IMR-90 (cell line): Measurements from ENCODE around the gene USP31. TPM values are rescaled to one million over a fixed set of nuclear protein-coding genes. Genes with fewer than 3 reads are reported as not detected.

Source experiments
- ATAC-seq: fragments of 200-7000 bp; cut with Tn5 transposase; 2 replicates; pipeline ENCODE4 v1.9.1; 2020; ENCODE audit warnings: low read depth, mild to moderate bottlenecking, moderate library complexity
- BruUV-seq: library from RNA; stranded (reverse); fragments of 400-500 nt; replicated peaks from 2 replicates; lab custom pipeline; 2021; lab: Mats Ljungman, UMichigan
- CTCF ChIA-PET: fragments of 300-600 bp; formaldehyde crosslinking; extraction: SDS; loops from one replicate; lab custom pipeline; 2021; ENCODE audit warnings: antibody characterized with exemption; lab: Yijun Ruan, JAX
- POLR2A ChIA-PET: fragments of 300-600 bp; sonication (Branson Sonifier 250); formaldehyde crosslinking; loops from one replicate; lab custom pipeline; 2022; ENCODE audit warnings: antibody characterized with exemption; ENCODE audit not compliant: unreplicated experiment; lab: Charles Lee
- DNase-seq: peaks from one replicate; pipeline ENCODE4 v3.0.0; 2013
- H2AFZ ChIP-seq: replicated peaks from 2 replicates; pipeline ENCODE3; 2013; ENCODE audit warnings: low read length, mild to moderate bottlenecking; ENCODE audit not compliant: poor library complexity
- H2AK5ac ChIP-seq: 2 replicates; pipeline ENCODE4 v1.6.1; 2013; ENCODE audit warnings: low read depth, low read length, inconsistent platforms
- H2AK9ac ChIP-seq: replicated peaks from 2 replicates; pipeline ENCODE3; 2013; ENCODE audit warnings: mild to moderate bottlenecking, low read depth, low read length, moderate library complexity; ENCODE audit not compliant: poor library complexity
- H2BK120ac ChIP-seq: 2 replicates; pipeline ENCODE4 v1.6.1; 2013; ENCODE audit warnings: low read depth, low read length, inconsistent platforms
- H2BK15ac ChIP-seq: 3 replicates; pipeline ENCODE4 v1.6.1; 2013; ENCODE audit warnings: low read depth, low read length, inconsistent platforms
- H2BK20ac ChIP-seq: 2 replicates; pipeline ENCODE4 v1.6.1; 2013; ENCODE audit warnings: low read depth, mild to moderate bottlenecking, inconsistent platforms, low read length, moderate library complexity
- H2BK5ac ChIP-seq: 2 replicates; pipeline ENCODE4 v1.6.1; 2013; ENCODE audit warnings: mild to moderate bottlenecking, low read depth, low read length, inconsistent platforms; ENCODE audit not compliant: poor library complexity, severe bottlenecking
- H3K14ac ChIP-seq: replicated peaks from 2 replicates; pipeline ENCODE4 v1.6.1; 2013; ENCODE audit warnings: low read depth, low read length, inconsistent platforms
- H3K18ac ChIP-seq: 2 replicates; pipeline ENCODE4 v1.6.1; 2013; ENCODE audit warnings: low read depth, low read length, control low read depth
- H3K23ac ChIP-seq: 2 replicates; pipeline ENCODE4 v1.6.1; 2013; ENCODE audit warnings: low read depth, low read length, inconsistent platforms
- H3K27ac ChIP-seq: 2 replicates; pipeline ENCODE4 v1.5.1; 2013; ENCODE audit warnings: mild to moderate bottlenecking, control low read depth, low read length; ENCODE audit not compliant: insufficient read depth
- H3K27me3 ChIP-seq: 2 replicates; pipeline ENCODE4 v1.6.1; 2013; ENCODE audit warnings: low read length; ENCODE audit not compliant: control insufficient read depth, insufficient read depth
- H3K36me3 ChIP-seq: 2 replicates; pipeline ENCODE4 v1.6.1; 2013; ENCODE audit warnings: low read length, mixed read lengths; ENCODE audit not compliant: control insufficient read depth, insufficient read depth
- H3K4ac ChIP-seq: 2 replicates; pipeline ENCODE4 v1.6.1; 2013; ENCODE audit warnings: low read depth, low read length, inconsistent platforms
- H3K4me1 ChIP-seq: 2 replicates; pipeline ENCODE4 v1.6.1; 2013; ENCODE audit warnings: low read length, mixed read lengths; ENCODE audit not compliant: control insufficient read depth, insufficient read depth
- H3K4me2 ChIP-seq: 2 replicates; pipeline ENCODE4 v1.6.1; 2013; ENCODE audit warnings: low read depth, mild to moderate bottlenecking, control low read depth, low read length, moderate library complexity
- H3K4me3 ChIP-seq: 2 replicates; pipeline ENCODE4 v1.5.1; 2013; ENCODE audit warnings: low read depth, mild to moderate bottlenecking, control low read depth, low read length, moderate library complexity; ENCODE audit not compliant: insufficient read depth
- H3K56ac ChIP-seq: 2 replicates; pipeline ENCODE4 v1.6.1; 2013; ENCODE audit warnings: low read length, inconsistent platforms; ENCODE audit not compliant: insufficient read depth; ENCODE audit errors: extremely low read depth
- H3K79me1 ChIP-seq, 2 experiments: 2 replicates each; pipeline ENCODE4 v1.6.1; 2013; ENCODE audit warnings: low read length in 2 of 2, inconsistent platforms in 1 of 2, low read depth in 1 of 2
- H3K9ac ChIP-seq: 2 replicates; pipeline ENCODE4 v1.6.1; 2013; ENCODE audit warnings: low read depth, low read length, control low read depth
- H3K9me1 ChIP-seq: 2 replicates; pipeline ENCODE4 v1.6.1; 2013; ENCODE audit warnings: low read length, inconsistent platforms; ENCODE audit not compliant: insufficient read depth
- H3K9me3 ChIP-seq: 2 replicates; pipeline ENCODE4 v1.6.1; 2013; ENCODE audit warnings: low read length; ENCODE audit not compliant: control insufficient read depth, insufficient read depth
- H4K20me1 ChIP-seq: 2 replicates; pipeline ENCODE4 v1.6.1; 2013; ENCODE audit warnings: low read length, inconsistent platforms; ENCODE audit not compliant: insufficient read depth
- H4K5ac ChIP-seq: 2 replicates; pipeline ENCODE4 v1.6.1; 2013; ENCODE audit warnings: mild to moderate bottlenecking, low read depth, low read length, control low read depth
- H4K8ac ChIP-seq, 2 experiments: 2 replicates each; pipeline ENCODE4 v1.6.1; 2013; ENCODE audit warnings: low read depth in 2 of 2, low read length in 2 of 2, control low read depth in 1 of 2, inconsistent platforms in 1 of 2
- H4K91ac ChIP-seq: 2 replicates; pipeline ENCODE4 v1.6.1; 2013; ENCODE audit warnings: low read depth, low read length, inconsistent platforms; ENCODE audit not compliant: insufficient read depth
- BHLHE40 ChIP-seq: fragments of 150-350 bp; IDR thresholded peaks from 2 replicates; pipeline ENCODE4 v1.6.1; 2016; ENCODE audit warnings: mild to moderate bottlenecking, low read depth, low read length
- CEBPB ChIP-seq: IDR thresholded peaks from 2 replicates; pipeline ENCODE4 v1.6.1; 2012; ENCODE audit warnings: low read depth, low read length, improper control_type of control experiment
- CHD1 ChIP-seq: IDR thresholded peaks from 2 replicates; pipeline ENCODE4 v1.6.1; 2012; ENCODE audit warnings: low read depth, low read length, improper control_type of control experiment
- FOS ChIP-seq: fragments of 150-350 bp; IDR thresholded peaks from 2 replicates; pipeline ENCODE4 v1.6.1; 2016; ENCODE audit warnings: low read depth, low read length
- MAFK ChIP-seq: IDR thresholded peaks from 2 replicates; pipeline ENCODE4 v1.6.1; 2012; ENCODE audit warnings: low read depth, low read length, improper control_type of control experiment
- MAZ ChIP-seq: IDR thresholded peaks from 2 replicates; pipeline ENCODE4 v1.6.1; 2012; ENCODE audit warnings: low read depth, mild to moderate bottlenecking, low read length, improper control_type of control experiment, moderate library complexity, borderline replicate concordance
- MXI1 ChIP-seq: IDR thresholded peaks from 2 replicates; pipeline ENCODE4 v1.6.1; 2012; ENCODE audit warnings: low read depth, mild to moderate bottlenecking, low read length, moderate library complexity, borderline replicate concordance
- NFE2L2 ChIP-seq: fragments of 150-350 bp; IDR thresholded peaks from 2 replicates; pipeline ENCODE4 v1.6.1; 2016; ENCODE audit warnings: low read depth, mild to moderate bottlenecking, low read length
- POLR2A ChIP-seq: IDR thresholded peaks from 2 replicates; pipeline ENCODE4 v1.6.1; 2012; ENCODE audit warnings: mild to moderate bottlenecking, low read depth, low read length
- RAD21 ChIP-seq: IDR thresholded peaks from 2 replicates; pipeline ENCODE4 v1.6.1; 2012; ENCODE audit warnings: low read length, improper control_type of control experiment
- RCOR1 ChIP-seq: IDR thresholded peaks from 2 replicates; pipeline ENCODE4 v1.6.1; 2012; ENCODE audit warnings: mild to moderate bottlenecking, low read length, improper control_type of control experiment; ENCODE audit not compliant: insufficient replicate concordance
- RFX5 ChIP-seq: IDR thresholded peaks from 2 replicates; pipeline ENCODE4 v1.8.0; 2012; ENCODE audit warnings: low read depth, mild to moderate bottlenecking, low read length, moderate library complexity
- SMC3 ChIP-seq: fragments of 150-350 bp; IDR thresholded peaks from 2 replicates; pipeline ENCODE4 v1.6.1; 2016; ENCODE audit warnings: low read depth, mild to moderate bottlenecking, antibody characterized with exemption, low read length, moderate library complexity
- USF2 ChIP-seq: fragments of 150-350 bp; IDR thresholded peaks from 2 replicates; pipeline ENCODE4 v1.6.1; 2017; ENCODE audit warnings: mild to moderate bottlenecking, antibody characterized with exemption, low read length, low read depth
- WGBS, 2 experiments: methylation state at CpG; one replicate each; pipeline versions ENCODE4 v1.1.5 to v1.1.7; 2013; ENCODE audit warnings: missing lambda C conversion rate in 2 of 2; ENCODE audit not compliant: insufficient read length in 1 of 2; ENCODE audit errors: extremely low coverage in 2 of 2; 5-methylcytosine and 5-hydroxymethylcytosine counted together
- dilution Hi-C: fragments of 300-500 bp; cut with HindIII; formaldehyde crosslinking; loops from one replicate; pipeline ENCODE4 v1.14.3; 2018; ENCODE audit warnings: low sequenced_read_pairs; ENCODE audit not compliant: unreplicated experiment
- in situ Hi-C: fragments of 300-500 bp; cut with MboI; formaldehyde crosslinking; loops from 3 replicates; pipeline ENCODE4 v1.14.3; 2019; ENCODE audit warnings: low sequenced_read_pairs, inconsistent platforms, mixed read lengths
- intact Hi-C: fragments of 100-400 bp; cut with micrococcal nuclease; formaldehyde crosslinking; loops from 2 replicates; pipeline ENCODE4 v1.10.0; 2022
- polyA plus RNA-seq, 3 experiments: library from polyadenylated mRNA; depleted of rRNA; stranded (reverse); fragments of >200 nt; gene quantifications; 2 replicates each; pipeline ENCODE4 v1.2.3, GENCODE V29; 2012; ENCODE audit warnings: low replicate concordance in 1 of 3
- total RNA-seq: library from RNA; depleted of rRNA; stranded (reverse); fragments of >200 nt; gene quantifications from 2 replicates; pipeline ENCODE4 v1.2.3, GENCODE V29; 2012
- TF ChIP-seq, protein P1 (sequence below): fragments of 150-350 bp; IDR thresholded peaks from 2 replicates; pipeline ENCODE4 v1.6.1; 2016; ENCODE audit warnings: low read depth, mild to moderate bottlenecking, low read length, moderate library complexity, borderline replicate concordance
- TF ChIP-seq, protein P2 (sequence below): conservative IDR thresholded peaks from 2 replicates; pipeline ENCODE4 v1.5.1; 2012; ENCODE audit warnings: mild to moderate bottlenecking, low read depth, low read length, improper control_type of control experiment

The USP31 gene
- total and polyA plus RNA-seq, 2 of the 4 experiments (the other 2 are of a cell fraction), result 2.9 to 3.4 TPM

- dilution Hi-C loops (no loop called here), intact Hi-C loops (no loop called here), in situ Hi-C loops (loop anchor here (10.0 kb wide), 1 partner anchor 253 kb away; no protein-coding TSS in a partner anchor)
- Histone ChIP-seq H3K18ac (no peak overlapping the region), H3K9me1 (no peaks in the 10 kb centered on the region), H3K14ac (no peak overlapping the region), H3K4me1 (no peaks in the 10 kb centered on the region), H3K4me2 (no peak overlapping the region), H3K56ac (no peak overlapping the region), H2AFZ (no peak overlapping the region), H3K36me3 (no peaks in the 10 kb centered on the region), H2BK120ac (no peak overlapping the region), H3K27ac (no peak overlapping the region), H3K9ac (no peak overlapping the region), H4K91ac (no peak overlapping the region), H2BK15ac (no peak overlapping the region), H4K20me1 (no peaks in the 10 kb centered on the region), H3K4ac (no peak overlapping the region), H4K5ac (no peak overlapping the region), H3K23ac (no peak overlapping the region), H3K79me1 (no peaks in the 10 kb centered on the region), H2AK5ac (no peak overlapping the region), H4K8ac (no peak overlapping the region), H2AK9ac (no peak overlapping the region), H2BK20ac (no peak overlapping the region), H3K4me3 (no peak overlapping the region), H3K27me3 (peaks cover 40% of the 10 kb centered on the region), H3K9me3 (no peaks in the 10 kb centered on the region), H2BK5ac (no peak overlapping the region)
- no CpG with 5 or more reads among the region's 4 CpGs for WGBS, 2 experiments
- TF ChIP-seq RCOR1 (no peak), FOS (no peak), RAD21 (no peak), MAZ (no peak), BHLHE40 (no peak), SMC3 (no peak), USF2 (no peak), MXI1 (no peak), POLR2A (no peak), RFX5 (no peak), MAFK (no peak), CHD1 (no peak), NFE2L2 (no peak), CEBPB (no peak)
- TF ChIP-seq, protein P1, sequence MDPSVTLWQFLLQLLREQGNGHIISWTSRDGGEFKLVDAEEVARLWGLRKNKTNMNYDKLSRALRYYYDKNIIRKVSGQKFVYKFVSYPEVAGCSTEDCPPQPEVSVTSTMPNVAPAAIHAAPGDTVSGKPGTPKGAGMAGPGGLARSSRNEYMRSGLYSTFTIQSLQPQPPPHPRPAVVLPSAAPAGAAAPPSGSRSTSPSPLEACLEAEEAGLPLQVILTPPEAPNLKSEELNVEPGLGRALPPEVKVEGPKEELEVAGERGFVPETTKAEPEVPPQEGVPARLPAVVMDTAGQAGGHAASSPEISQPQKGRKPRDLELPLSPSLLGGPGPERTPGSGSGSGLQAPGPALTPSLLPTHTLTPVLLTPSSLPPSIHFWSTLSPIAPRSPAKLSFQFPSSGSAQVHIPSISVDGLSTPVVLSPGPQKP, result no peak
- TF ChIP-seq, protein P2, sequence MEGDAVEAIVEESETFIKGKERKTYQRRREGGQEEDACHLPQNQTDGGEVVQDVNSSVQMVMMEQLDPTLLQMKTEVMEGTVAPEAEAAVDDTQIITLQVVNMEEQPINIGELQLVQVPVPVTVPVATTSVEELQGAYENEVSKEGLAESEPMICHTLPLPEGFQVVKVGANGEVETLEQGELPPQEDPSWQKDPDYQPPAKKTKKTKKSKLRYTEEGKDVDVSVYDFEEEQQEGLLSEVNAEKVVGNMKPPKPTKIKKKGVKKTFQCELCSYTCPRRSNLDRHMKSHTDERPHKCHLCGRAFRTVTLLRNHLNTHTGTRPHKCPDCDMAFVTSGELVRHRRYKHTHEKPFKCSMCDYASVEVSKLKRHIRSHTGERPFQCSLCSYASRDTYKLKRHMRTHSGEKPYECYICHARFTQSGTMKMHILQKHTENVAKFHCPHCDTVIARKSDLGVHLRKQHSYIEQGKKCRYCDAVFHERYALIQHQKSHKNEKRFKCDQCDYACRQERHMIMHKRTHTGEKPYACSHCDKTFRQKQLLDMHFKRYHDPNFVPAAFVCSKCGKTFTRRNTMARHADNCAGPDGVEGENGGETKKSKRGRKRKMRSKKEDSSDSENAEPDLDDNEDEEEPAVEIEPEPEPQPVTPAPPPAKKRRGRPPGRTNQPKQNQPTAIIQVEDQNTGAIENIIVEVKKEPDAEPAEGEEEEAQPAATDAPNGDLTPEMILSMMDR, result no peak
- DNase-seq, result no peak
- BruUV-seq, result no TSS peak
- POLR2A ChIA-PET, result no interaction called here
- no peak for ATAC-seq
- CTCF ChIA-PET, result interaction anchor here (0.6 to 1.1 kb wide), 2 partner anchors 35 to 253 kb away, joined by 3 to 5 read pairs; no protein-coding TSS in a partner anchor
Measured at GRCh38 chr16:23181506-23181905, 32.3 kb upstream of the USP31 start.
